SK-N-SH treated with all-trans-retinoic acid at 6 μM for 48 hours (cell line): Measurements from ENCODE around the gene RTN4RL1.
A peak's percentile ranks its signal among the peaks of the same experiment; 100 is the strongest.

ENCODE experiments used
- ATAC-seq: fragments of 200-7000 bp; cut with Tn5 transposase; 3 replicates; pipeline ENCODE4 v1.9.1; 2020; ENCODE audit warnings: mild to moderate bottlenecking, moderate library complexity
- ARNTL ChIP-seq: fragments of 450-650 bp; formaldehyde crosslinking; IDR thresholded peaks from 2 replicates; pipeline ENCODE4 v1.5.0; 2020; ENCODE audit warnings: low read depth, mild to moderate bottlenecking, moderate library complexity, borderline replicate concordance
- BACH2 ChIP-seq: fragments of 250-450 bp; sonication (Bioruptor Pico); IDR thresholded peaks from 2 replicates; pipeline ENCODE4 v1.9.0; 2021; ENCODE audit warnings: mild to moderate bottlenecking, borderline replicate concordance
- CSDC2 ChIP-seq: fragments of 250-450 bp; sonication (Bioruptor Pico); IDR thresholded peaks from 2 replicates; pipeline ENCODE4 v1.5.0; 2020; ENCODE audit warnings: mild to moderate bottlenecking, moderate library complexity
- ESRRG ChIP-seq: fragments of 250-450 bp; sonication (Bioruptor Pico); IDR thresholded peaks from 2 replicates; pipeline ENCODE4 v1.6.1; 2021; ENCODE audit warnings: mild to moderate bottlenecking
- GLIS3 ChIP-seq: fragments of 250-450 bp; sonication (Bioruptor Pico); IDR thresholded peaks from 2 replicates; pipeline ENCODE4 v1.5.0; 2020; ENCODE audit warnings: mild to moderate bottlenecking, moderate library complexity
- OSR1 ChIP-seq: fragments of 250-450 bp; sonication (Bioruptor Pico); IDR thresholded peaks from 2 replicates; pipeline ENCODE4 v1.8.0; 2022; ENCODE audit warnings: moderate library complexity, mild to moderate bottlenecking, inconsistent platforms
- PPARA ChIP-seq: fragments of 250-450 bp; sonication (Bioruptor Pico); IDR thresholded peaks from 2 replicates; pipeline ENCODE4 v1.5.0; 2020; ENCODE audit warnings: mild to moderate bottlenecking, borderline replicate concordance
- RARB ChIP-seq: fragments of 250-450 bp; sonication (Bioruptor Pico); IDR thresholded peaks from 2 replicates; pipeline ENCODE4 v1.8.0; 2021; ENCODE audit warnings: mild to moderate bottlenecking, moderate library complexity
- SNAI2 ChIP-seq: fragments of 250-450 bp; sonication (Bioruptor Pico); IDR thresholded peaks from 2 replicates; pipeline ENCODE4 v1.5.0; 2020; ENCODE audit warnings: mild to moderate bottlenecking, moderate library complexity
- TCF4 ChIP-seq: fragments of 250-450 bp; sonication (Bioruptor Pico); IDR thresholded peaks from 2 replicates; pipeline ENCODE4 v1.8.0; 2021; ENCODE audit warnings: mild to moderate bottlenecking, moderate library complexity, borderline replicate concordance
- TOX ChIP-seq: fragments of 250-450 bp; sonication (Bioruptor Pico); IDR thresholded peaks from 2 replicates; pipeline ENCODE4 v1.8.0; 2021; ENCODE audit warnings: mild to moderate bottlenecking, moderate library complexity, borderline replicate concordance
- ZC3H10 ChIP-seq: fragments of 250-450 bp; sonication (Bioruptor Pico); IDR thresholded peaks from 2 replicates; pipeline ENCODE4 v1.5.1; 2021; ENCODE audit warnings: mild to moderate bottlenecking, moderate library complexity
- ZFP3 ChIP-seq: fragments of 250-450 bp; sonication (Bioruptor Pico); IDR thresholded peaks from 2 replicates; pipeline ENCODE4 v1.5.0; 2020; ENCODE audit warnings: mild to moderate bottlenecking, moderate library complexity
- ZFP30 ChIP-seq: fragments of 450-650 bp; formaldehyde crosslinking; IDR thresholded peaks from 2 replicates; pipeline ENCODE4 v1.5.0; 2022; ENCODE audit warnings: mild to moderate bottlenecking, moderate library complexity
- ZNF70 ChIP-seq: fragments of 450-650 bp; formaldehyde crosslinking; IDR thresholded peaks from 2 replicates; pipeline ENCODE4 v1.5.0; 2020; ENCODE audit warnings: mild to moderate bottlenecking, moderate library complexity
- TF ChIP-seq, protein P1 (sequence below): fragments of 250-450 bp; sonication (Bioruptor Pico); IDR thresholded peaks from 2 replicates; pipeline ENCODE4 v1.5.0; 2020; ENCODE audit warnings: mild to moderate bottlenecking, moderate library complexity
- TF ChIP-seq, protein P2 (sequence below): fragments of 250-450 bp; sonication (Bioruptor Pico); IDR thresholded peaks from 2 replicates; pipeline ENCODE4 v1.5.1; 2020; ENCODE audit warnings: low read depth, mild to moderate bottlenecking, moderate library complexity
- TF ChIP-seq, protein P3 (sequence below): fragments of 250-450 bp; sonication (Bioruptor Pico); IDR thresholded peaks from 2 replicates; pipeline ENCODE4 v1.5.1; 2021; ENCODE audit warnings: mild to moderate bottlenecking, moderate library complexity
- TF ChIP-seq, protein P4 (sequence below): fragments of 250-450 bp; sonication (Bioruptor Pico); IDR thresholded peaks from 2 replicates; pipeline ENCODE4 v1.8.0; 2021; ENCODE audit warnings: low read depth, mild to moderate bottlenecking, moderate library complexity, borderline replicate concordance

RTN4RL1 gene

DNA sequence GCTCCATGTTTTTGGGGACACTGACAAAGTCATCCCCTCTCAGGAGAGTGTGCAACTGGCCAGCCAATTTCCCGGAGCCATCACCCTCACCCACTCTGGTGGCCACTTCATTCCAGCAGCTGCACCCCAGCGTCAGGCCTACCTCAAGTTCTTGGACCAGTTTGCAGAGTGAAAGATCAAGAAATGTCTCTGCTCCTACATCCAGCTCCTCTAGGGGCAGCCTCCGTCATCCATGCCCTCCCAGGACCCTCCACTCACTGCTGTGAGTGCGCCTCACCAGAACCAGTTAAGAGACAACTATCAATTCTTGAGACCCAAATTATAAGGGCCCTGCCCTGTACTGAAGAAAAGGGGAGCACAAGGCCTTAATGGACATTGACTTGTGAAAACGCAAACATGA lies 17.8 kb upstream of the RTN4RL1 start (continued):
- TF ChIP-seq, protein P1, sequence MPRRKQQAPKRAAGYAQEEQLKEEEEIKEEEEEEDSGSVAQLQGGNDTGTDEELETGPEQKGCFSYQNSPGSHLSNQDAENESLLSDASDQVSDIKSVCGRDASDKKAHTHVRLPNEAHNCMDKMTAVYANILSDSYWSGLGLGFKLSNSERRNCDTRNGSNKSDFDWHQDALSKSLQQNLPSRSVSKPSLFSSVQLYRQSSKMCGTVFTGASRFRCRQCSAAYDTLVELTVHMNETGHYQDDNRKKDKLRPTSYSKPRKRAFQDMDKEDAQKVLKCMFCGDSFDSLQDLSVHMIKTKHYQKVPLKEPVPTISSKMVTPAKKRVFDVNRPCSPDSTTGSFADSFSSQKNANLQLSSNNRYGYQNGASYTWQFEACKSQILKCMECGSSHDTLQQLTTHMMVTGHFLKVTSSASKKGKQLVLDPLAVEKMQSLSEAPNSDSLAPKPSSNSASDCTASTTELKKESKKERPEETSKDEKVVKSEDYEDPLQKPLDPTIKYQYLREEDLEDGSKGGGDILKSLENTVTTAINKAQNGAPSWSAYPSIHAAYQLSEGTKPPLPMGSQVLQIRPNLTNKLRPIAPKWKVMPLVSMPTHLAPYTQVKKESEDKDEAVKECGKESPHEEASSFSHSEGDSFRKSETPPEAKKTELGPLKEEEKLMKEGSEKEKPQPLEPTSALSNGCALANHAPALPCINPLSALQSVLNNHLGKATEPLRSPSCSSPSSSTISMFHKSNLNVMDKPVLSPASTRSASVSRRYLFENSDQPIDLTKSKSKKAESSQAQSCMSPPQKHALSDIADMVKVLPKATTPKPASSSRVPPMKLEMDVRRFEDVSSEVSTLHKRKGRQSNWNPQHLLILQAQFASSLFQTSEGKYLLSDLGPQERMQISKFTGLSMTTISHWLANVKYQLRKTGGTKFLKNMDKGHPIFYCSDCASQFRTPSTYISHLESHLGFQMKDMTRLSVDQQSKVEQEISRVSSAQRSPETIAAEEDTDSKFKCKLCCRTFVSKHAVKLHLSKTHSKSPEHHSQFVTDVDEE (CRISPR knock-in tag) = no peak
- TF ChIP-seq ZFP3 = no peak
- TF ChIP-seq, all 23 proteins: peak for 0

DNA sequence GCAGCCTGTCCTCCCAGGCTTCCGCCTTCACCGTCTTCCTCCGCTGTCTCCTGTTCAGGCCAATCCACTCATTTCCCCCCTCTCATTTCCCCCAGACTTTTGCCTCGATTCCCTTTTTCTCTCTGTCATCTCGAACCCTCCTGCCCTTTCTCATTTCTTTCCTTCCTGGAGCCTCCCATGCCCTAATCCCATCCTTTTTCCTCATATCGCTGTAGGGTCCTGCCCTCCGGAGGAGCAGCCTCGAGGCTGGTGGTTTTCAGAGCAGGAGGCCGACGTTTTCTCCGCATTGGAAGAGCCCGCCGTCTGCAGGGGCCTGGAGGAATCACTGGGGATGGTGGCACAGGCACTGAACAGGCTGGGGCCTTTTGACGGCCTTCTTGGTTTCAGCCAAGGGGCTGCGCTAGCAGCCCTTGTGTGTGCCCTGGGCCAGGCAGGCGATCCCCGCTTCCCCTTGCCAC lies 17.3 kb upstream of the RTN4RL1 start:
- peak; percentile 18 for ATAC-seq
- TF ChIP-seq, protein P2, sequence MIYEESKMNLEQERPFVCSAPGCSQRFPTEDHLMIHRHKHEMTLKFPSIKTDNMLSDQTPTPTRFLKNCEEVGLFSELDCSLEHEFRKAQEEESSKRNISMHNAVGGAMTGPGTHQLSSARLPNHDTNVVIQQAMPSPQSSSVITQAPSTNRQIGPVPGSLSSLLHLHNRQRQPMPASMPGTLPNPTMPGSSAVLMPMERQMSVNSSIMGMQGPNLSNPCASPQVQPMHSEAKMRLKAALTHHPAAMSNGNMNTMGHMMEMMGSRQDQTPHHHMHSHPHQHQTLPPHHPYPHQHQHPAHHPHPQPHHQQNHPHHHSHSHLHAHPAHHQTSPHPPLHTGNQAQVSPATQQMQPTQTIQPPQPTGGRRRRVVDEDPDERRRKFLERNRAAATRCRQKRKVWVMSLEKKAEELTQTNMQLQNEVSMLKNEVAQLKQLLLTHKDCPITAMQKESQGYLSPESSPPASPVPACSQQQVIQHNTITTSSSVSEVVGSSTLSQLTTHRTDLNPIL (CRISPR knock-in tag) = no peak
- no peak for TF ChIP-seq RARB
- no peak for TF ChIP-seq ESRRG
- TF ChIP-seq, protein P3, sequence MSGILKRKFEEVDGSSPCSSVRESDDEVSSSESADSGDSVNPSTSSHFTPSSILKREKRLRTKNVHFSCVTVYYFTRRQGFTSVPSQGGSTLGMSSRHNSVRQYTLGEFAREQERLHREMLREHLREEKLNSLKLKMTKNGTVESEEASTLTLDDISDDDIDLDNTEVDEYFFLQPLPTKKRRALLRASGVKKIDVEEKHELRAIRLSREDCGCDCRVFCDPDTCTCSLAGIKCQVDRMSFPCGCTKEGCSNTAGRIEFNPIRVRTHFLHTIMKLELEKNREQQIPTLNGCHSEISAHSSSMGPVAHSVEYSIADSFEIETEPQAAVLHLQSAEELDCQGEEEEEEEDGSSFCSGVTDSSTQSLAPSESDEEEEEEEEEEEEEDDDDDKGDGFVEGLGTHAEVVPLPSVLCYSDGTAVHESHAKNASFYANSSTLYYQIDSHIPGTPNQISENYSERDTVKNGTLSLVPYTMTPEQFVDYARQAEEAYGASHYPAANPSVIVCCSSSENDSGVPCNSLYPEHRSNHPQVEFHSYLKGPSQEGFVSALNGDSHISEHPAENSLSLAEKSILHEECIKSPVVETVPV = no peak
- no peak for TF ChIP-seq GLIS3 (CRISPR knock-in tag)
- TF ChIP-seq ARNTL = no peak
- TF ChIP-seq ZNF70 = no peak
- TF ChIP-seq ZFP3 = no peak
- TF ChIP-seq CSDC2 (CRISPR knock-in tag) = no peak

DNA sequence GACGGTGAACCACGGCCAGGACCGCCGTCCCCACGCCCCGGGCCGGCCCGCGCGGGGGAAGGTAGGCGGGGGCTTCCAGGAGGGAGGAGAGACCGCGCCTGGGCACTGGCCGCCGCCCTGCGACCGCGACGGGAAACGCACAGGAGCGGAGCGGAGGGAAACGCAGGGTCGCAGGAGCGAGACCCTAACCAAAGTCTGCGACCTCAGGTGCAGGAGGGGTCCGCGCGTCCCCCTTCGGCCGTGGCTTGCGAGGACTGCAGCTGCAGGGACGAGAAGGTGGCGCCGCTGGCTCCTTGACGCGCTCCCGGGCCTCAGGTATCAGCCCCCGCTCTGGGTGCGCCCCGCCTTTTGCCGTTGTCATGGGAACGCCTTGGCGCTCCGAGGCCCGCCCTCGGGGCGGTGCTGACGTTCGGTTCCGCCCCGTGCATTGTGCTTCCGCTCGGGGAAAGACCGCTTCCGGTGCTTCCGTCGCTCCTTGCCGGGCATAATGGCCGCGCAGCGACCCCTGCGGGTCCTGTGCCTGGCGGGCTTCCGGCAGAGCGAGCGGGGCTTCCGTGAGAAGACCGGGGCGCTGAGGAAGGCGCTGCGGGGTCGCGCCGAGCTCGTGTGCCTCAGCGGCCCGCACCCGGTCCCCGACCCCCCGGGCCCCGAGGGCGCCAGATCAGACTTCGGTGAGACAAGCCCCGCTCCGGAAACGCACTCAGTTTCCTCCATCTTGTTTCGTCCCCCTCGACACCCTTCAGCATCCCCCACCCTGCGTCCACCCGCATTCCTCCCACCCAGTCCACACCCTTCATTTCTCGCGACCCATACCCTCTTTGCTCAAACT lies 16.6 kb upstream of the RTN4RL1 start, which contains the start of gene OVCA2:
TSS of gene OVCA2 (plus strand) at position 462 of the 829 bp plus-strand sequence. CDS start at position 488, 26 bp downstream.
- ATAC-seq = peak; percentile 89
- 0 out of 2 replicates have a peak, but pooled peaks have one; percentile 17 for TF ChIP-seq ZNF70
- TF ChIP-seq PPARA (CRISPR knock-in tag) = no peak
- peak; percentile 60; the same call in 1 of the 2 replicates for TF ChIP-seq ZC3H10 (CRISPR knock-in tag)
- no peak for TF ChIP-seq ZFP3
- peak; percentile 37; the same call in 1 of the 2 replicates for TF ChIP-seq GLIS3 (CRISPR knock-in tag)
- TF ChIP-seq, all 23 proteins: peak for 3

DNA sequence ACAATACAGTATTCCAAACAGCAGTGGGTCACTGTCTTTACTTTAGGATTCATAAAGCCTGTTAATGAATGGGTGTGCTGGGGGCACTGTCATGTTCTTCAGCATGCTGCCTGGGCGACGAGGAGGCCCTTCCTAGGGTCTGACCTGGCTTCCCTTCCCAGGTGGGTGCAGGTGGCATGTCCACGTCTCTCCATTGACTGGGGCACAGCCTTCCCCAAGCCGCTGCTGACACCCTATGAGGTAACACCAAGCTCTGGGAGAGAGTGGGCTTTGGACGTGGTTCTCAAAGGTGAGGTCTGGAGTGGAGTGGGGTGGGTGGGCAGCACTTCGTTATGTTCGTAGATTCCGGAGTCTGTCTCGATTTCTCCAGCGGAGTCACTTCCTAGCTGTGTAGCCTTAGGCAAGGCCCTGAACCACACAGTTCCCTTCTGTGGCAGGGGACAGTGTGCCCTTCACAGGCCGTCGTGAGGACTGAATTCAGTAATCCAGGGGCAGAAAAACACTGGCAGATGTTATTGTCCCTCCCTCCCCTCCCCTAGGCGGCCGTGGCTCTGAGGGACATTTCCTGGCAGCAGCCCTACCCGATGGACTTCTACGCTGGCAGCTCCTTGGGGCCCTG lies 15.9 kb upstream of the RTN4RL1 start:
- no peak for TF ChIP-seq TCF4 (CRISPR knock-in tag)
- TF ChIP-seq, protein P3 = no peak
- no peak for TF ChIP-seq ZFP3
- no peak for TF ChIP-seq GLIS3 (CRISPR knock-in tag)
- TF ChIP-seq ZC3H10 (CRISPR knock-in tag) = no peak
- TF ChIP-seq, protein P1 (CRISPR knock-in tag) = no peak
- TF ChIP-seq, protein P2 (CRISPR knock-in tag) = no peak
- TF ChIP-seq BACH2 (CRISPR knock-in tag) = no peak
- TF ChIP-seq ZFP30 (CRISPR knock-in tag) = no peak
- no peak for TF ChIP-seq OSR1 (CRISPR knock-in tag)
- TF ChIP-seq, protein P4, sequence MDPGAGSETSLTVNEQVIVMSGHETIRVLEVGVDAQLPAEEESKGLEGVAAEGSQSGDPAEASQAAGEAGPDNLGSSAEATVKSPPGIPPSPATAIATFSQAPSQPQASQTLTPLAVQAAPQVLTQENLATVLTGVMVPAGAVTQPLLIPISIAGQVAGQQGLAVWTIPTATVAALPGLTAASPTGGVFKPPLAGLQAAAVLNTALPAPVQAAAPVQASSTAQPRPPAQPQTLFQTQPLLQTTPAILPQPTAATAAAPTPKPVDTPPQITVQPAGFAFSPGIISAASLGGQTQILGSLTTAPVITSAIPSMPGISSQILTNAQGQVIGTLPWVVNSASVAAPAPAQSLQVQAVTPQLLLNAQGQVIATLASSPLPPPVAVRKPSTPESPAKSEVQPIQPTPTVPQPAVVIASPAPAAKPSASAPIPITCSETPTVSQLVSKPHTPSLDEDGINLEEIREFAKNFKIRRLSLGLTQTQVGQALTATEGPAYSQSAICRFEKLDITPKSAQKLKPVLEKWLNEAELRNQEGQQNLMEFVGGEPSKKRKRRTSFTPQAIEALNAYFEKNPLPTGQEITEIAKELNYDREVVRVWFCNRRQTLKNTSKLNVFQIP = no peak
- TF ChIP-seq SNAI2 (CRISPR knock-in tag) = no peak
- TF ChIP-seq PPARA (CRISPR knock-in tag) = no peak
- no peak for TF ChIP-seq RARB
- no peak for TF ChIP-seq TOX (CRISPR knock-in tag)
- ATAC-seq = no peak; the same call in 2 of the 3 replicates
